Stimulated activated CD4-positive, alpha-beta T cell treated with anti-CD3 and anti-CD28 coated beads, Interleukin-4, amount 100 ng/mL, for 48 hours (primary cell): ENCODE measurements around the gene SEMA6D.

Experiments used
- DNase-seq, 2 donors: peaks; one replicate each; pipeline ENCODE4 v3.0.0-alpha.2; 2020; ENCODE audit warnings: low read depth in 2 of 2

Gene SEMA6D

DNA sequence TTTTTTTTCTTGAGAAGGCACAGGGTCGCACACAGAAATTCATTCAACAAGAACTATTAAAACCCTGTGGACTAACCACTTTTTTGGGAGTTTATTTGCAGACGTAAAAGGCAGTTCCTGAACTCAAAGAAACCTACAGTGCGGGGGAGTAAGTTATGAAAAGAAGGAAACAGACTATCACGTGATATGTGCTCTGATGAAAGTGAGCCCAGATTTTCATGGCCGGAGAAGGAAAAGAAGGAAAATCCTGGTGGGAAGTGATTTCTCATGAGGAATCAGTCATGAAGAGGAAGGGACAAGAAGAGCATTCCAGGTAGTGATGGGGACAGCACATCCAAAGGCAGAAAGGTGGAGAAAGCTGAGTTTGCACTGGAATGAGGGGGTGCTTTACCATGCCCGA lies 26.1 kb downstream of the SEMA6D start:
- no peak for DNase-seq

DNA sequence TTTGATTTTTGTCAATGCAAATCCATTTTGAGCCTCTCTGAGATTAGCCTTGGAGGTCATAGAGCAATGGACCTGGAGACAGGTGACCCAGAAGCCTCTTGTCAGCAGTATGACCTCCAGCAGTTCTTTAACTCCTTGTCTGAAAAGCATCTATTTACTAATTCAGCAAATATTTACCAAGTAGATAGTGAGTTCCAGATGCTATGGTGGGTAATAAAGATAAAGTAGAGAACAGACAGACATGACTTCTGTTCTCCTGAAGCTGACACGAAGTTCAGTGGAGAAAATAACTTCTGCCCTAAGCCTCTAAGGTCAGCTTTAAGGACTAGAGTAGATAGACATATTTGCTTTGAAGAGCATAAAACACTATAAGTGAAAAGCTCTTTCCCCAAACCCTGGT lies 26.6 kb downstream of the SEMA6D start:
- no peak for DNase-seq

DNA sequence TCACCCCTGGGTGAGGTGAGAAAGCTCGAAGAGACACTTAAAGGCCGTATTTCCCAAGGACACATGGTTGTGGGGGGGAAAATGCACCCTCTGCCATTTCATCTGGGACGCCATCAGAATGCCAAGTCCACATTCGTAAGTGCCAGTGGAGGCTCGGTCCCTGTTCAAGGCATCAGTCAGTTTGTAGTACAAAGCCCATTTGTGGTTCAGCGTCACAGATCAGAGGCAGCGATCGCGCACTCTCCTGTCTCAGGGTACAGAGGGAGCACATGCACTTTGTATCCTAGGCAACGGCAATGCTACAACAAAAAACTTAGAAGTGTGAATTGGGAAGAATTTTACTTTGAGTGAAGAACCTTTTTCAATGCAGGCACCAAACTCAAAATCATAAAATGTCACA lies 27.2 kb downstream of the SEMA6D start:
- no peak for DNase-seq

GRCh38 chr15:47744973-47745372 lies 27.7 kb downstream of the SEMA6D start:
- DNase-seq: no peak

DNA sequence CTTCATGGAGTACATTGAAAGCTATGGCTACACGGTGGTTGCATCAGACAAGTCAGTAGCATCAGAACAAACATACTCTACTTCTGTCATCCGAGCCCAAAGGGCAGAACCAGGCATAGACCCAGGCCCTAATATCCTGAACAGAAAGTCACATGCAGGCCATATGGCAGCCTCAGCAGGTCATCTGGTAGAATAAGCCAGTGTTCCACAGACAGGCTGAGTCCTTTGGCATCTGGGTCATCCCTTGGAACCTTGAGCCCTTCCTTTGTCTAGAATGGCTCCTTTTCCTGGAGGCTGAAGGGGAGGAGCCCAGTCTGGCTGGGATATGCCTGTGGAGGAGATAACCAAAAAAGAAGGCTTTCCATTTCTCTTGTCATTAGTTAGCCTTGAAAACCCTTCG lies 29.2 kb downstream of the SEMA6D start:
- DNase-seq: no peak

- no peak for DNase-seq
These were observed 32.9 kb downstream of the SEMA6D start for GRCh38 chr15:47750030-47750739.

GRCh38 chr15:47750740-47751262 lies 33.5 kb downstream of the SEMA6D start:
- no peak for DNase-seq

- DNase-seq: no peak
These were observed 36.3 kb downstream of the SEMA6D start for GRCh38 chr15:47753591-47753990.

GRCh38 chr15:47754312-47754711 lies 37.0 kb downstream of the SEMA6D start:
- DNase-seq: no peak

DNA sequence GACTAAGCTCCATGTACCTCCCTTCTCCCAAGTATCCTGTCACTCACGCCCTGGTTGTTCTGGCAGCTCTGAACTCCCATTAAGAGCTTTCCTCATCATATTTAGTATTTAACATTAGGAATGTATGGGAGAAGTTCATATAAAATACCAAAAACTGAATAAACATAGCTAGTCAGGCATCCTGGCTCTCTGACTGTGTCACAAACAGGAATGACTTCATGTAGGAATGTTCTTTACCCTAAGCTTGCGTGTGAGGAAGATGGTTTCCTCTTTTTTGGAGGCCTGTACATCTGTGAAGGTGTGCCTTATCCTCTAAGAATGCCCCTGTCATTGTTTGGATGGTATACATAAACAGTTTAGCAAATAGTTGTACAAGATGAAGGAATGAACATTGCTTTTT lies 38.6 kb downstream of the SEMA6D start:
- DNase-seq: no peak

GRCh38 chr15:47756872-47757271 lies 39.6 kb downstream of the SEMA6D start:
- no peak for DNase-seq

GRCh38 chr15:47757331-47757730 lies 40.0 kb downstream of the SEMA6D start:
- no peak for DNase-seq

DNA sequence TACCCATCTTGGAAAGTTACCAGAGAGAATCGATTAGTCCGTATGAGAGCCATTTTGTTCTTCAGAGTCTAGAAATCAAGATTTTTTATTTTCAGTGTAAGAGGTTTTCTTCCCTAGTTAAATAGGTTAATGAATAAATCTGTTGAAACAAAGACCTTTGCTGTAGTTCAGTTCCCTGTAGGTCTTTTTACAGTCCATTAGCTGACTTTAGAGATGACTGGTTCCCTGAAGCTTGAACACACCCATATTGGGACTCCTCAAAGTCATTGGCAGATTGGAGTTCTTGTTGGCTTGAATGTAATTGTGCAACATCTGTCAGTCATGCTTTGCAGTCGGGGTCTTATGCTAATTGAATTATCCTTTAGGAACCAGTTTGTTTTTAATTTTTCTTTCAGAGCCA lies 45.3 kb downstream of the SEMA6D start:
- DNase-seq: no peak

DNA sequence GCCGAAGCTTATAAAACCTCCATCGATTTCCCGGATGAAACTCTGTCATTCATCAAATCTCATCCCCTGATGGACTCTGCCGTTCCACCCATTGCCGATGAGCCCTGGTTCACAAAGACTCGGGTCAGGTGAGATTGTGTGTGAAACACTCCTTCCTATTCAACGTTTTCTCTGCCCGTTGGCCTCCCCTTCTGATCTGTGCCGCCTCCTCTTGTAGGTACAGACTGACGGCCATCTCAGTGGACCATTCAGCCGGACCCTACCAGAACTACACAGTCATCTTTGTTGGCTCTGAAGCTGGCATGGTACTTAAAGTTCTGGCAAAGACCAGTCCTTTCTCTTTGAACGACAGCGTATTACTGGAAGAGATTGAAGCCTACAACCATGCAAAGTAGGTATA lies 47.4 kb downstream of the SEMA6D start:
- no peak for DNase-seq

DNA sequence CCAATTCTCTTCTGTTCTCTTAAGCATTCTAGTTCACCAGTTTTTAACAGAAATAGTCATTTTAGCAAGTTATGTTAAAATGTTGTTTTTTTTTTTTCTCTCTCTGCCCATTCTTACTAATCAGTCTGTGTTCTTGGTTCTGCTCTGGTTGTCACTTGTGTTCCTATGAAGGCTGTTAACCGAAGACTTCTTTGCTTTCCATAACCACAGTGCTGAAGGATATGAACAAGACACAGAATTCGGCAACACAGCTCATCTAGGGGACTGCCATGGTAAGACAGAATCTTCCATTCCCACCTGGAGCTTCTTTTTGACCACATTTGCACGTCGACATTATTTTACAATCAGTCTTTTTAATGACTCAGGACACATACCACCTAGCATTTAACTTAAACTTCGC lies 49.1 kb downstream of the SEMA6D start:
- DNase-seq: no peak

GRCh38 chr15:47767035-47767434 lies 49.7 kb downstream of the SEMA6D start:
- no peak for DNase-seq

DNA sequence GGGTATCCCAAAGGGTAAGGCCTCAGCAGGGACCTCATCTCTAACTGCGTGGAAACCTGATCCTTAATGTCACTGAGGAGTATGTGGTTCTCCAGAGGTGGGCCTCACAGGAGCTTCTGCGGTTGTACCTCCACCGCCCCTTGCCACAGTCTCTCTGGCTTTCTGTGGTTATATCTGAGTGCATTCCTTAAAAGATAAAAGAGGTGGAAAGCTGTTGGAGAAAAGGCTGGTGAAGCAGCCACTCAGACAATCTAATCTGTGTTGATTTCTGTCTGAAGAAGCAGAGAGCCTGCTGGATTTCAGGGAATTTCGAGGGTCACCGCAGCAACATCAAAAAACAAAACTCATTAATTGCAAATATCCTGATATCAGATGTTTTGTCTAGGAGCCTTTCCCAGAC lies 51.4 kb downstream of the SEMA6D start:
- DNase-seq: no peak

- no peak for DNase-seq
These were observed 51.9 kb downstream of the SEMA6D start for GRCh38 chr15:47769166-47769565.

DNA sequence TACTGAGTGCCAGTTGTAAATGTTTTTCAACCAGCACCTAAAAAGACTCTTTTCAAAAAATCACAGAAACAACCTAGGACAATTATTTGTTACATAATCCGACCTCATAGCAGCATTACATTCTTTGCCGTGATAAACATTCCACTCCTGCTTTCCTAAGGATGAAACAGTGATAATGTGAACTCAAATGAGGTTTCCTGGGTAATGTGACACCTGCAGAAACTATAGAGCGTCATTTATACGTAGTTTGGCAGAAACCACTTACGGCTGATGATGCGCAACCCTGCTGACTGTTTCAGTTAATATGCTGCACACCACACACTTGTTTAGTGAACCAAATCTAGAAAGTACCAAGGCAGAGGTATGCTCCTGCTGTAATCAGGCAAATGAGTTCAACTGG lies 55.8 kb downstream of the SEMA6D start:
- no peak for DNase-seq

- DNase-seq: no peak
These were observed 61.0 kb downstream of the SEMA6D start for GRCh38 chr15:47778263-47778770.

DNA sequence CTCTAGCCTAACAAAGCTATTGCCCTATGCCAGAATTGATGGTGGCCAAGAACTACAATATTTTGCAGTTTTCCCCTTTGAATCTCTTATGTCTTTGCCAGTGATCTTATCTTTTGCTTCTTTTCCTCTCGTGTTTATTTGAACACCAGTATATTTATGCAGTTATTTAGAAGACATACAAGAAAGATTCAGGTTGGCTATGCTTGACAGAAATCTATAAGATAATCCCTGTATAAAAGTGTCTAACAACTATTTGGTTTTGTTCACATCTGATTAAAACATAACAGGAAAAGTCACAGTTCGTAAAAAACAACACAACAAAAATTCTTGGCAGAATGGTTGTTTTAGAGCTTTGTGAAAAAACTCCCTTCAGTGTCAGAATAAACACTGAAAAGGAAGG lies 63.7 kb downstream of the SEMA6D start:
- DNase-seq: no peak

DNA sequence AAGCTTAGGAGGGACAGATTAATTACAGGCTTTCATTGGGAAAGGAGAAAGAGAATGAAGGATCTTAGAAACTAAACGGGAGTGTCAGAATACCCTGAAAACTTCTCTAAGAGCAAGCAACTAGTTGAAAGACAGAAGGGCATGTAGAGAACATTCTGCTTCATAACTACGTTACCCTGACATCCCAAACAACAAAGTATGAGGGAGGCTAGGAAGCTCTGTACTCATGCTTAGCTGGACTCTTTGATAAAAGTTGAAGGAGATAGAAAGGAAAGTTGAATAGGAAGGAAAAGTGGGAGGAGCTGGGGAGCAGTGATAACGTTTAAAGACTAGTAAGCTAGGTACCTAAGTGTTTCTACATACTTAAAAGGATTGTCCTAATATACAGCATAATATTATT lies 64.2 kb downstream of the SEMA6D start:
- no peak for DNase-seq

GRCh38 chr15:47784820-47785219 lies 67.5 kb downstream of the SEMA6D start:
- no peak for DNase-seq

GRCh38 chr15:47786371-47786770 lies 69.1 kb downstream of the SEMA6D start:
- DNase-seq: no peak
